GM19372 (cell line): ENCODE results near the gene GLRA2.

Source experiments
- ATAC-seq: cut with Tn5 transposase; IDR thresholded peaks from one replicate; pipeline ENCODE4 v1.9.1; 2021; ENCODE audit warnings: mild to moderate bottlenecking, low read depth, moderate library complexity; ENCODE audit not compliant: unreplicated experiment

Gene GLRA2

DNA sequence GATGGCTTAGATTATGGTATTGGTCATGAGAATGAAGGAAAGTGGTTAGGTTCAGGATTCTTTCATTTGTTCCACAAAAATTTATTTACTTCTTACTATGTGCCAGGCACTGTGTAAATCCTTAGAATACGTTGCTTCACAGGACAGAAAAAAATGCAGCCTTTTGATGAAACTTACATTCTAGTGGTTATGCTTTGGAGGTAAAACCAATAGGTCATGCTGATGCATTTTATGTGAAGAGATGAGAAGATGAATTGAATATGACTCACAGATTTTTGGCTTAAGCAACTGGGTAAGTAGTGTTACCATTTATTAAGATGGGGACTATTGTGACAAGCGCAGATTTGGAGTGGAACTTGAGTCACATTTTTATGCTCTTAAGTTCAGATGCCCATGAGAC, 165.3 kb downstream of the GLRA2 start:
- no peak for ATAC-seq

DNA sequence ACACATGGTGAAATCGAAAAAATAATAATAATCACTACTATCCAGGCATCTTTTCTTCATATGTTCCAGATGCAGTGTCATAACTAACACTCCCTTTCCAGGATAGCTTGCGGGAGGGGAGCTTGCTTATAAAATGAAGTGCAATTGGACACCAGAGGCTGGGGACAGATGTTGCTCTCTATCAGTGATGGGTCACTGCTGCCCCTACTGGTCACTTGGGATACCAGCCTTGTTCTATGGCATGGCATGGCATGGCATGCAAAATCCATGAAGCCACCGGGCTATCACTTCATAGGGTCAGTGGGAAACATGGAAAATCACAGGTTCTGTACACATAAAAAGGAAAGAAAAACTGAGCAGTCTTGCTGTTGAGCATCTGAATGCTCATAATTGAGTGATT, 168.1 kb downstream of the GLRA2 start:
- no peak for ATAC-seq

- no peak for ATAC-seq
These were observed 169.5 kb downstream of the GLRA2 start for GRCh38 chrX:14698790-14699189.

GRCh38 chrX:14700982-14701381, 171.6 kb downstream of the GLRA2 start:
- ATAC-seq = no peak

GRCh38 chrX:14702145-14702544, 172.8 kb downstream of the GLRA2 start:
- ATAC-seq = no peak

DNA sequence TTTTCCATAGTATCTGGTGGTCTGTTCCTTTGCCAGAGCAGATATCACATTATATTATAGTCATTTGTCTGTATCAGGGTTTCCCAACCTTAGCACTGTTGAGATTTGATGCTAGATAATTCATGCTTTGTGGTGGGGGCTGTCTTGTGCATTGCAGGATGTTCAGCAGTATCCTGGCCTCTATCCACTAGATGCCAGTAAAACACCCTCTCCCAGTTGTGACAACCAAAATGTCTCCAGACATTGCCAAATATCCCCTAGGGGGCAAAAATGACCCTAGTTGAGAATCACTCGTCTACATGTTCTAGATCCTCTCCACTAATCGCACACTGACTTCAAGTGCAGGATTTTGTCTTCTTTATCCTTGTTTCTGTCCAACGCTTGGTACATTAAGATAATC, 182.8 kb downstream of the GLRA2 start:
- no peak for ATAC-seq

GRCh38 chrX:14717949-14718348, 188.6 kb downstream of the GLRA2 start:
- ATAC-seq = no peak

- ATAC-seq = no peak
These were observed 189.1 kb downstream of the GLRA2 start for GRCh38 chrX:14718403-14718802.

GRCh38 chrX:14729058-14729457, 199.7 kb downstream of the GLRA2 start:
- ATAC-seq = no peak

- ATAC-seq = no peak
These were observed 209.3 kb downstream of the GLRA2 start for GRCh38 chrX:14738643-14739042.

GRCh38 chrX:14753441-14753840, 224.1 kb downstream of the GLRA2 start:
- ATAC-seq = no peak

- ATAC-seq = no peak
These were observed 228.7 kb downstream of the GLRA2 start for GRCh38 chrX:14758029-14758491.

- ATAC-seq = no peak
These were observed 246.1 kb downstream of the GLRA2 start for GRCh38 chrX:14775416-14775815.

GRCh38 chrX:14776901-14777300, 247.6 kb downstream of the GLRA2 start:
- ATAC-seq = no peak

- ATAC-seq = no peak
These were observed 248.2 kb downstream of the GLRA2 start for GRCh38 chrX:14777525-14777924.

- no peak for ATAC-seq
These were observed 250.2 kb downstream of the GLRA2 start for GRCh38 chrX:14779580-14779979.
